GM18505 (cell line): Measurements from ENCODE around the gene MINAR1.

Experiments
- ATAC-seq: cut with Tn5 transposase; IDR thresholded peaks from one replicate; pipeline ENCODE4 v1.9.1; 2021; ENCODE audit not compliant: unreplicated experiment
- POLR2A ChIP-seq: IDR thresholded peaks from 4 replicates; pipeline ENCODE4 v1.6.1; 2011; ENCODE audit warnings: borderline replicate concordance; ENCODE audit not compliant: insufficient read depth, insufficient read length; ENCODE audit errors: extremely low read depth

Gene MINAR1

GRCh38 chr15:79439236-79439635 lies 7.1 kb downstream of the MINAR1 start:
- no peak for TF ChIP-seq POLR2A
- no peak for ATAC-seq

- ATAC-seq = no peak
- TF ChIP-seq POLR2A = no peak
Measured at GRCh38 chr15:79440355-79440908, 8.3 kb downstream of the MINAR1 start.

- ATAC-seq = no peak
Measured at GRCh38 chr15:79442911-79443310, 10.8 kb downstream of the MINAR1 start.

GRCh38 chr15:79447060-79447459 lies 14.9 kb downstream of the MINAR1 start:
- ATAC-seq = no peak
- no peak for TF ChIP-seq POLR2A

More at GRCh38 chr15:79442911-79443310, 10.8 kb downstream of the MINAR1 start:
- TF ChIP-seq POLR2A = no peak

GRCh38 chr15:79450648-79451047 lies 18.5 kb downstream of the MINAR1 start:
- no peak for TF ChIP-seq POLR2A
- ATAC-seq = no peak

- ATAC-seq = no peak
- no peak for TF ChIP-seq POLR2A
Measured at GRCh38 chr15:79451361-79451999, 19.3 kb downstream of the MINAR1 start.

GRCh38 chr15:79452244-79453051 lies 20.3 kb downstream of the MINAR1 start:
- TF ChIP-seq POLR2A = no peak
- no peak for ATAC-seq

- no peak for TF ChIP-seq POLR2A
- ATAC-seq = no peak
Measured at GRCh38 chr15:79453446-79453845, 21.3 kb downstream of the MINAR1 start.

GRCh38 chr15:79454063-79454462 lies 21.9 kb downstream of the MINAR1 start:
- no peak for TF ChIP-seq POLR2A
- ATAC-seq = no peak

GRCh38 chr15:79455361-79455760 lies 23.2 kb downstream of the MINAR1 start:
- ATAC-seq = no peak
- TF ChIP-seq POLR2A = no peak

- ATAC-seq = no peak
- no peak for TF ChIP-seq POLR2A
Measured at GRCh38 chr15:79455943-79456342, 23.8 kb downstream of the MINAR1 start.

- ATAC-seq = no peak
- no peak for TF ChIP-seq POLR2A
Measured at GRCh38 chr15:79458491-79458890, 26.4 kb downstream of the MINAR1 start.

GRCh38 chr15:79459666-79460065 lies 27.5 kb downstream of the MINAR1 start:
- no peak for ATAC-seq
- no peak for TF ChIP-seq POLR2A
